Stimulated activated CD8-positive, alpha-beta memory T cell treated with anti-CD3 and anti-CD28 coated beads, Interleukin-4, amount 100 ng/mL, for 1 hour (primary cell): ENCODE data around the gene SPP1.
"Not testable (repeated sequence)": the region's sequence is repeated elsewhere in the genome, so short reads cannot be mapped to it uniquely, and the experiment has no call there.

Experiments
- DNase-seq, 2 donors: peaks; one replicate each; pipeline ENCODE4 v3.0.0-alpha.2; 2020; ENCODE audit warnings: low read depth in 2 of 2, low spot score in 1 of 2

Gene SPP1

GRCh38 chr4:88021824-88022223 is 46.3 kb downstream of the SPP1 start:
- DNase-seq: no peak

- DNase-seq: no peak
Measured at GRCh38 chr4:88022289-88022688, 46.8 kb downstream of the SPP1 start.

GRCh38 chr4:88025868-88026661 is 50.6 kb downstream of the SPP1 start:
- DNase-seq: not testable (repeated sequence)

GRCh38 chr4:88027611-88028608 is 52.4 kb downstream of the SPP1 start:
- DNase-seq: no peak

- no peak for DNase-seq
Measured at GRCh38 chr4:88028946-88029345, 53.4 kb downstream of the SPP1 start.

GRCh38 chr4:88029556-88029955 is 54.0 kb downstream of the SPP1 start:
- no peak for DNase-seq

GRCh38 chr4:88030565-88031310 is 55.2 kb downstream of the SPP1 start:
- no peak for DNase-seq
